HG03139 (cell line): ENCODE data around the gene FHAD1.
"Not testable (repeated sequence)": the region's sequence is repeated elsewhere in the genome, so short reads cannot be mapped to it uniquely, and the experiment has no call there.

ENCODE experiments used
- ATAC-seq: cut with Tn5 transposase; IDR thresholded peaks from one replicate; pipeline ENCODE4 v1.9.1; 2021; ENCODE audit not compliant: unreplicated experiment

Gene FHAD1

GRCh38 chr1:15303935-15304334 lies 56.9 kb downstream of the FHAD1 start:
- no peak for ATAC-seq

DNA sequence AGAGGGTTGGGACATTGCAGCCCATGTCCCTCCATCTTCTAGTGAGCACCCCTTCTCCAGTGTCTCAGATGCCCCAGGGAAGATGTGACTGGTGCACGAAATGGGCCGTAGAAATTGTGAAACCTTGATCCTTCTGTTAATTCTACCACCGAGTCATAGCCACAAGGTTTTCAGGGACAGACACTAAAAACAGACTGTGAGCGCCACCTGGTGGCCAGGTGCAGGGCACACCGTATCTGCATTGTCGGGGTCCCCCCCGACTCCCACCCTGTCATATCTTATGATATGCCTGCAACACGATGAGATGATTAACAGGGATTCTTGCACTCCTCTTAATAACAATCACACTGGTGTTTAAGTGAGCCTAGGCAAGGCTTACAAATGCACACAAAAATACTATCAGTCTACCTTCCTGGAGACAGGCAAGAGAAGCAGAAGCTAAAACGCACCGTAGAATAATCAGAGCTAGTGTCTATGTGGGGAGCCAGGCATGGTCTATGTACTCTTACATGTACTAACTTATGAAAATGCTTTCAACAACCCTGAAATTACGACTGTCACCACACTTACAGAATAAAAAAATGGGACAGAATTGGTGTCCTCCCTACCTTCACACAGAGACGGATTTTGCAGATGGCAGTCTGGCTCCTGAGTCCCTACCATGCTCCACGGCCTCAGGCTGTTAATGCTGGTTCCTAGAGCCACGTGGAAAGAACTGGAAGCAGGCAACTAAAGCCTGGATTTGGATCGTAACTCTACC lies 57.9 kb downstream of the FHAD1 start:
- ATAC-seq, result no peak

DNA sequence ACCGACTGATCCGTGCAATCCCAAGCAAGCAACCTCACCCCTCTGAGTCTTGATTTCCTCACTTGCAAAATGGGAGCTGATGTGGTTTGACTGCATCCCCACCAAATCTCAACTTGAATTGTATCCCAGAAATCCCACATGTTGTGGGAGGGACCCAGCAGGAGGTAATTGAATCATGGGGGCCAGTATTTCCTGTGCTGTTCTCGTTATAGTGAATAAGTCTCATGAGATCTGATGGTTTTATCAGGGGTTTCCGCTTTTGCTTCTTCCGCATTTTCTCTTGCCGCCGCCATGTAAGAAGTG lies 58.4 kb downstream of the FHAD1 start:
- ATAC-seq, result no peak

DNA sequence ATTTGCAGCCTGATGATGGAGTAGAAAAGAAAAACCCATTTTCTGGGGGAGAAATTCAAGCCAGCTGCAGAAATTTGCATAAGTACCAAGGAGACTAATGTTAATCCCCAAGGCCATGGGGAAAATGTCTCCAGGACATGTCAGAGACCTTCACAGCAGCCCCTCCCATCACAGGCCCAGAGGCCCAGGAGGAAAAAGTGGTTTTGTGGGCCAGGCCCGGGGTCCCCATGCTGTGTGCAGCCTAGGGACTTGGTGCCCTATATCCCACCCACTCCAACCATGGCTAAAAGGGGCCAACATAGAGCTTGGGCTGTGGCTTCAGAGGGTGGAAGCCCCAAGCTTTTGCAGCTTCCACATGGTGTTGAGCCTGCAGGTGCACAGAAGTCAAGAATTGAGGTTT lies 59.3 kb downstream of the FHAD1 start:
- ATAC-seq, result not testable (repeated sequence)

- ATAC-seq, result no peak
Measured at GRCh38 chr1:15308135-15308534, 61.1 kb downstream of the FHAD1 start.

DNA sequence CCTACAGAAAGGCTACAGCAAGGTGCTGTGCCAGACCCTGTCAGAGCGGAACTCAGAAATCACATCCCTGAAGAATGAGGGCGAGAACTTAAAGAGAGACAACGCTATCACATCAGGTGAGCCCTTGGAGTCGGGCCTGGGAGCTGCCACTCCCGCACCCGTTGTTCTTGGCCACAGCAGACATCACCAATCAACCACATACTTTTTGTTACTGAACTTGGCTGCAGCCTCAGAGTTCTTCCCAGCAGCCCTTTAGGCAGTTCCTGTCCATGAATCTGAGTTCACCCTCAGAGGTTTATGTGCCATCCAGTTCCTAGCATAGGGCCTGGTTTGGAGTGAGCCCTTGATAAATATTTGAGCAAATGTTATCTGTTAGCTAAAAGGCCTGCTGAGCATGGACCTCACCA lies 61.6 kb downstream of the FHAD1 start:
- no peak for ATAC-seq

- no peak for ATAC-seq
Measured at GRCh38 chr1:15309687-15310086, 62.7 kb downstream of the FHAD1 start.

DNA sequence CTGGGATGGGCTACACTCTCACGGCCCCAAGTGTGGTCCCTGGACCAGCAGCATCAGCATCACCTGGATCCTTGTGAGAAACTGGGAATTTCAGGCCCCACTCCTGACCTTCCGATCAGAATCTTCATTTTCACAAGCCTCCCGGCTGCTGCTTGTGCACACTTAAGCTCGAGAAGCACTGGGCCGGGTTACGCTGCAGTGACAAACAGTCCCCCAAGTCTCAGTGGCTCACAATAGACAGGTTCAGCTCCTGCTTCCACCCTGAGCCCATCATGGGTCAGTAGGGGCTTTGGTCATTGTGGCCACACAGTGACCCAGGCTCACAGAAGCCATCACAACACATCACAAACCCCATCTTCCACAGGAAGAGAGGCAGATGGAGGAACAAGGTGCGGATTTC lies 63.5 kb downstream of the FHAD1 start:
- no peak for ATAC-seq

- no peak for ATAC-seq
Measured at GRCh38 chr1:15311122-15311822, 64.2 kb downstream of the FHAD1 start.

GRCh38 chr1:15311880-15312279 lies 64.9 kb downstream of the FHAD1 start:
- no peak for ATAC-seq

GRCh38 chr1:15312626-15313411 lies 65.8 kb downstream of the FHAD1 start:
- no peak for ATAC-seq

GRCh38 chr1:15314328-15315281 lies 67.6 kb downstream of the FHAD1 start:
- no peak for ATAC-seq

GRCh38 chr1:15315815-15316214 lies 68.8 kb downstream of the FHAD1 start:
- no peak for ATAC-seq

- ATAC-seq, result no peak
Measured at GRCh38 chr1:15316510-15316909, 69.5 kb downstream of the FHAD1 start.

- ATAC-seq, result no peak
Measured at GRCh38 chr1:15320267-15320666, 73.2 kb downstream of the FHAD1 start.

DNA sequence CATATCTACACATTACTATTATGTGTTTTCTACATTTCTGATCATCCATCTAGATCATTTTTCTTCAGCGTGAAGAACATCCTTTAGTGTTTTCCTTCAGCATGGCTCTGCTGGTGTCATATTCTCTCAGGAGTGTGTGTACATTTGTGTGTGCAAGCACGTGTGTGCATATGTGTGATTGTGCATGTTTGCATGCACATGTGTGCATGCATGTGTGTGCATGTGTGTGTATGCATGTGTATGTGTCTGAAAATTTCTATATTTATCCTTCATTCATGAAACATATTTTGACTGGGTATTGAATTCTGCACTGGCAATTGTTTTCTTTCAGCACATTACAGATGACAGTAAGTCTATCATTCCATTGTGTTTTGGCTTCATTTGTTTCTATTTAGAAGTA lies 74.6 kb downstream of the FHAD1 start:
- no peak for ATAC-seq

DNA sequence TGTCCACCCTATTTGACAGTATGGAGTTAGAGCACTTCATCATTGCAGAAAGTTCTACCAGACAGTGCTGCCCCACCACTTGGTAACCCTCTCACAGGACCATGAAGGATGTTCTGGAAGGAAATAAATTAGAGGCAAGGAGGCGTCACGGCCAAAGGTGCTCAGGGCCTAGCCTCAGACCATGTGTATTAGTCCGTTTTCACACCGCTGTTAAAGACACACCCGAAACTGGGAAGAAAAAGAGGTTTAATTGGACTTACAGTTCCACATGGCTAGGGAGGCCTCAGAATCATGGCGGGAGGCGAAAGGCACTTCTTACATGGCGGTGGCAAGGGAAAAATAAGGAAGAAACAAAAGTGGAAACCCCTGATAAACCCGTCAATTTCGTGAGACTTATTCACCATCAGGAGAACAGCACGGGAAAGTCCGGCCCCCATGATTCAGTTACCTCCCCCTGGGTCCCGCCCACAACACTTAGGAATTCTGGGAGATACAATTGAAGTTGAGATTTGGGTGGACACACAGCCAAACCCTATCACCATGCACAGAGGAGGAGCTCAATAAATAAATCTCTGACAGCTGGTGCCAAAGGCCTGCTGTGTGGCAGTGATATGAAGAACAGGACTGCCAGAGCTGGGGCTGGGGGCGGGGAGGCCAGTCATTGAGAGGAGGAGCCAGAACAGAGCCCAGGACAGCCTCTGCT lies 75.8 kb downstream of the FHAD1 start:
- no peak for ATAC-seq

- no peak for ATAC-seq
Measured at GRCh38 chr1:15323351-15323988, 76.4 kb downstream of the FHAD1 start.

DNA sequence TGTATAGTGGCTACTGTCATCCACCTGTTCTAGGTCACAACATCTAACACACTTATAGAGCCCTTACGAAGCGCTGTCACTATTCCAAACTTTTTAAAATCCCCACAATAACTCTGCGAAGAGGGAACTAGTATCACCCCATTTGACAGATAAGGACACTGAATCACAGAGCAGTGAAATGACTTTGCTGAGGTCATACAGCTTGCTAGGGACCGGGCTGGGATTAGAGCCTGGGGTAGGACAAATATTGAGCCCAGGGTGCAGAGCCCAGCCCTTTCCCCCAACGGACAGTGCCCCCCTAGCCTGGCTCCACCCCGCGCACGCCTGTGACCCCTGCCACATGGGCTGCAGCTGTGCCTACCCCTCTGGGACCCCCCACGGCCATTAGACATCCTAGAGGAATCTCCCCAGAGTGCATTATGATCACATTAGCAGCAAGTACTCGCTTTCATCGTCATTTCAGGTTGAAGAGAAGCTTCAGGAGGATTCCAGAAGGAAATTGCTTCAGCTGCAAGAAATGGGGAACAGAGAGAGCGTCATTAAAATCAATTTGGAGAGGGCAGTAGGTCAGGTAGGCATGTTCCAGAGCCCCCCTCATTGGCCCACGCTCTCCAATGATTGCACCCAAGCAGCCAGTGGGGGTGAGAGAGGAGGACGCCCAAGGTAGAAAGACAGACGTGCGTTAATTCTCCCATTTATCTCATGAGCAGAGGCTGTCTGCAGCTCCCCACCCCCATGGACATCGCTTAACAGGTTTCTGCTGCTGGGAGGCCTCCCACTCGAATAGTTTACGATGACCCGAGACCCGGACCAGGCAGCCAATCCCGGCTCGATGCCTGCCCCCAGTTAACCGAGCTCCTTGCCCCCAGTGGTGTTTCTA lies 77.2 kb downstream of the FHAD1 start:
- no peak for ATAC-seq
